AML-193 (cell line): ENCODE measurements around the gene OSBP2.
A peak's percentile ranks its signal among the peaks of the same experiment; 100 is the strongest.
"Not testable (repeated sequence)": the region's sequence is repeated elsewhere in the genome, so short reads cannot be mapped to it uniquely, and the experiment has no call there.

ENCODE experiments used
- DNase-seq, 2 experiments: peaks; one replicate each; lab custom pipeline; 2025; lab: John Stamatoyannopoulos, UW

The OSBP2 gene

DNA sequence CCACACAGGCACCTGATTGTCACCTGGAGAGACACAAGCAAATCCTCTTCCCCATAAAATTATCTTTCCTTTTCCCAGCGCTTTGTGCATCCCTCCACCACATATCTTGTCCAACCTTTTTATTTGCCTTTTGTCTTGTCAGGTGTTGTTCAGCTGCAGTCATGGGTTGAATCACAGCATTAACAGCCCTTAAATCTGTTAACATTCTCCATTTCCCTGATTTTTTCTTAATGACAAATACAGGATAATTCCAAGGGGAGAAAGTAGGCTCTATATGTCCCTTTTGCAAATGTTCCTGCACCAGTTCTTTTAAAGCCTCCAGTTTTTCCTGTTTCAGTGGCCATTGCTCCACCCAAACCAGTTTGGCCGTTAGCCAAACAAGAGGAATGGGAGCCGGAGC, 18.1 kb upstream of the OSBP2 start:
- not testable (repeated sequence) for DNase-seq

GRCh38 chr22:30679895-30680690, 14.6 kb upstream of the OSBP2 start:
- not testable (repeated sequence) for DNase-seq

DNA sequence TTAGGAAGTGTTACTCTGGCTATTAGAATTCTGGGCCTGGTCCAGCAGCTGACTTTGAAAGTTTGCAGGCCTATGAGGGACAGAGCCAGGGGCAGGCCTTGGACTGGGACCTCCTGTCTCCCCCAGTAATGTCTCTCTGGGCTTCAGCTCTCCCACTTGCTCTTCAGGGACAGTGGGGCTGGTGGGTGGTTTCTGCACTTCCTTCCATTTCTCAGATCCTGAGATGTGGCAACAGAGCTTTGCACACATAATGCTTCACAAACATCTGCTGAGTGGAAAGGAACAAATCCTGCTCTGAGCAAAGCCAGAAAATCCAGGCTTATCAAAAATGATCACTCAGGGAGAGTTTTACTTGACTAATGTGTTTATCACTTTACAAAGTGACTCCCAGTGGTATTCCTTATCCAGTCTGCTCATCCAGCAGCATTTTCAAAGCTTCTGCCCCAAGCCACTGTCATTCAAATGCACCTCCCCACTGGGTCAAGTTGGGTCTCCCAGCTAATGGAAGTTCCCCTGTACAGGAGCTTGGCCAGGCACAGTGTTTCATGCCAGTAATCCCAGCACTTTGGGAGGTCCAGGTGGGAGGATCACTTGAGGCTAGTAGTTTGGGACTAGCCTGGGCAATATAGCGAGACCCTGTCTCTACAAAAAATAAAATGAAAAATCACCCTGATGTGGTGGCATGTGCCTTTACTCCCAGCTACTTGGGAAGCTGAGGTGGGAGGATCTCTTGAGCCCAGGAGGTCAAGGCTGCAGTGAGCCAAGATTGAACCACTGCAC, 13.5 kb upstream of the OSBP2 start:
- no peak for DNase-seq

DNA sequence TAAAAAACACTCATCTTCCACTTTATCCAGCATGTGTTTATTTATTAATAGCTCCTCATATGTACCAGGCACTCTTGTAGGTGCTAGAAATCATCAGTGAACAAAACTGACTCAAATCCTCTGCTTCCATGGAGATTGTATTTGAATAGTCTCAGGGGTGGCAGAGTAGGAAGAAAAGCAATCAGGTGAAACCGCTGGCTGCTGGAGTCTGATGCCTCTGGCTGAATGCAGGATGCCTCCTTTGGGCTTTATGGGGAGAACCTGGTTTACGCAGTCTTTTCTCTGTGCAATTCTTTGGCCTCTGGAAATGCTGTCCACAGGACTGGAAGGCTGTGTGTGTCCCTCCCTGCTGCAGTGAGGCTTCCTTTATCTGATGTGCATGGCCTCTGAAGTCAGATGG, 12.8 kb upstream of the OSBP2 start:
- DNase-seq: no peak

DNA sequence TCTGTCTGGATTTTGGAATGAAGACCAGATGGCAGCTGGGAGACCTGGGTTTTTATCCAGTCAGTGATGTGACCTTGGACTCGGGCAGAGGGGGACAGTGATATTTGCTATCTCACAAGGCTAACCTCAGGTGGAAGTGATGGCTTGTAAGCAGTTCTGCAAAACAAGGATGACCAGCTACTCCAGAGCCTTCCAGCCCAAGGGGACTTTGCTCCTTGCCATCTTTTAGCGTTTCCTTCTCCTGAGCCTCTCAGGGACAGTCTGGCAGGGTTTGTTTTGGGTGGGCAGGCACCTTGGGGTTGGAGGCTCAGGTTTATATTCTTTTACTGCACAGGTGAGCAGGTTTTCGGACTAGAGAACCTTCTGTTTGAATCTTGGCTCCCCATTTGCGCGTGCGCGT, 9.5 kb upstream of the OSBP2 start:
- no peak for DNase-seq

DNA sequence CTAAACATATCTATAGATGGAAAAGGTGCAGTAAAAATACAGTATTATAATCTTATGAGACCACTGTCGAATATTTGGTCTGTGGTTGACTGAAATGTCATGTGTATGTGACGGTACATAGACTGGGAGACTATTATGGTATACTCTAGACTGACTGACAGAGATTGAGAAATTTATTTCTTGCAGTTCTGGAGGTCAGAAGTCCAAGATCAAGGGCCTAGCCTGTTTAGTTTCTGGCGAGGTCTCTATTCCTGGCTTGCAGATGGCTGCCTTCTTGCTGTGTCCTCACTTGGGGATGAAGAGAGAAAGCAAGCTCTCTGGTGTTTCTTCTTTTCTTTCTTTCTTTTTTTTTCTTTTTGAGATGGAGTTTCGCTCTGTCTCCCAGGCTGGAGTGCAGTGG, 7.3 kb upstream of the OSBP2 start:
- no peak for DNase-seq

DNA sequence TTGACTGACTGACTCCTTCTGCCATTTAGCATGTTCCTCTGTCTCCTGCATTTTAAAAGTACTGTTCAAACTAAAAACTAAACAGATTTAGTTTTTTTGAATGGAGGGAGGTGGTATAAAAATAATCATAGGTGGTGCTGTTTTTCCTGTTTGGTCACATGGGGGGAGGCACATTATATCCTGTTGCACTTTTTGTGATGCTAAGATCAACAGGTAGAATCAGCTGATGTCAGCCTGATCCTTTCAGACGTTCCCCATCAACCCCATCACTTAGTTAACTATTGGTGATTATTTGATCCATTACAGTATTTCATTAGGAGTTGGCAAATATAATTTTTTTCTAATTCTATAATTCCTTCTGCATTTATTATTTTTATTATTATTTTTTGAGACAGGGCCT, 5.1 kb upstream of the OSBP2 start:
- no peak for DNase-seq

- no peak for DNase-seq
These were observed 3.5 kb upstream of the OSBP2 start for GRCh38 chr22:30691204-30691603.

DNA sequence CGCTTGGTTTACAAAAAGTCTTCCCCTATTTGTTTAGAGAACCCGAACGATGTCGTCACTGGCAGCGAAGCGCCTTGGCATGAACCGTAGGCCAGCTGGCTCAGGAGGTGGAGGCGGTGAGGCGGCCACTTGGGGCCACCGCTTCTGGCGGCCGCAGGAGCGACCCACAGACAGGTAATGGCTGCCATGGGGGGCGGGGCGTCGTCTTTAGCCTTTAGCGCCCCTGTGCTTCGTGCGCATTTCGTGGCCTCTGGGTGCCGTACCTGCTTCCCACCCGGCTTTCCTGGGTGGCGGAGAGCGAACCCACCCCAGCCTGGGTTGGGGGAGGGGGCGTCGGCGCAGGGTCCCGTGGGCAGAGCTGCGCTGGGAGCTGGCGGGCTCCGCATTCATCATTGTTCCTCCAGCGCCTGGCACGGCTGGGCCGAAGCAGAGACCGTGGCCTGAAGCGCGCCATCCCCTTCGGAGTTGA, 469 bp upstream of the OSBP2 start:
- DNase-seq: peak; percentile 1 to 11

GRCh38 chr22:30695351-30695851, 727 bp downstream of the OSBP2 start:
- DNase-seq: no peak

DNA sequence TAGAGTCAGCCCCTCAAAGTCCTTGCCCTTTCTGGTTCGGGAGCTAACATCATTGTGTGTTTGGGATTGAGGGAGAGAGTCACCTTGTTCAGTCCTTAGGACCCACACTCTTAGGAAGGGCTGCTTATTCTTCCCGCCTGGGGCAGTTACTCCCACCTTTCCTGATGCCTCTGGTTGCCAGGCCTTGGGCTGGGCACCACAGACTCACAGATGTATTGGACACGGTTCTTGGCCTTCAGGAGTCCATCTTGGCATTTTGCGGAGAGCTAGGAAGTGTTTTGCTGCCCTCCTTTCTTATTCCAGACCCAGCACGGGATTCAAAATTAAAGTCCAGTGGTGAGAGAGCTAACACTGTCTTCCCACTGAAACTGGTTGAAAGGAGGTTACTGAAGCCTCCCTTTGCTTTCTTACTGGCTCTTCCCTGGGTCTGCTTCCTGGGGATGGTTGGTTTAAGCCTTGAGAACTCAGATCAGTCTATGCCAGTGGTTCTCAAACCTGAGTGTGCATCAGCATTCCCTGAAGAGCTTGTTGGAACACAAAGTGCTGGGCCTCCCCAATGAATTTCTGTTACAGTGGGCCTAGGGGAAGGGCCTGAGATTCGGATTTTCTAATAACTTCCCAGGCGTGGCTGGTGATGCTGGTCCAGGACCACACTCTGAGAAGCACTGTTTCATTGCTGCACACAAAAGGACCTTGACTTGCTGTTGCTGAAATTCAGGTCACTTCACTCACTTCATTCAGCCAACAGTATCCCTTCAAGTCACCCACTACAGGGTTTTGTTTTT, 1.4 kb downstream of the OSBP2 start:
- no peak for DNase-seq

DNA sequence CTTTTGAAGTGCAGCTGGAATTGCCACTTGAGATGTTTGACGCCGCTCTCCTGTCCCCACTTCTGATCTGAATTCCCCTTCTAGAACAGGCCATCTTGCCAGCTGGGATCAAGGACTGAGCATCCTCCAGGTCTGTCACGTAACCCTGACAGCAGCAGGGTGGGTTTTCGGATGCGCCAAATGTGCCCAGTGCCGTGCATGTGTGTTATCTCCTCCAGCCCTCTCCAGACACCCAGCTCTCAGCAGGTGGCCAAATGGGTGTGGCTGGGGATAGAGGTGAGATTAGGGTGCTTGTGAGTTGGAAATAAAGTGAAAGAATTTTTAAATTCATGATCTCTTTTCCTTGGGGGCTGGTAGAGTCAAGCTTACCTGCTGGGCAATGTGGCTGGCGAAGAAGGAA, 3.3 kb downstream of the OSBP2 start:
- DNase-seq: no peak

- DNase-seq: no peak
These were observed 7.2 kb downstream of the OSBP2 start for GRCh38 chr22:30701872-30702271.

GRCh38 chr22:30702856-30703255, 8.2 kb downstream of the OSBP2 start:
- DNase-seq: no peak

GRCh38 chr22:30704978-30705377, 10.3 kb downstream of the OSBP2 start:
- no peak for DNase-seq

DNA sequence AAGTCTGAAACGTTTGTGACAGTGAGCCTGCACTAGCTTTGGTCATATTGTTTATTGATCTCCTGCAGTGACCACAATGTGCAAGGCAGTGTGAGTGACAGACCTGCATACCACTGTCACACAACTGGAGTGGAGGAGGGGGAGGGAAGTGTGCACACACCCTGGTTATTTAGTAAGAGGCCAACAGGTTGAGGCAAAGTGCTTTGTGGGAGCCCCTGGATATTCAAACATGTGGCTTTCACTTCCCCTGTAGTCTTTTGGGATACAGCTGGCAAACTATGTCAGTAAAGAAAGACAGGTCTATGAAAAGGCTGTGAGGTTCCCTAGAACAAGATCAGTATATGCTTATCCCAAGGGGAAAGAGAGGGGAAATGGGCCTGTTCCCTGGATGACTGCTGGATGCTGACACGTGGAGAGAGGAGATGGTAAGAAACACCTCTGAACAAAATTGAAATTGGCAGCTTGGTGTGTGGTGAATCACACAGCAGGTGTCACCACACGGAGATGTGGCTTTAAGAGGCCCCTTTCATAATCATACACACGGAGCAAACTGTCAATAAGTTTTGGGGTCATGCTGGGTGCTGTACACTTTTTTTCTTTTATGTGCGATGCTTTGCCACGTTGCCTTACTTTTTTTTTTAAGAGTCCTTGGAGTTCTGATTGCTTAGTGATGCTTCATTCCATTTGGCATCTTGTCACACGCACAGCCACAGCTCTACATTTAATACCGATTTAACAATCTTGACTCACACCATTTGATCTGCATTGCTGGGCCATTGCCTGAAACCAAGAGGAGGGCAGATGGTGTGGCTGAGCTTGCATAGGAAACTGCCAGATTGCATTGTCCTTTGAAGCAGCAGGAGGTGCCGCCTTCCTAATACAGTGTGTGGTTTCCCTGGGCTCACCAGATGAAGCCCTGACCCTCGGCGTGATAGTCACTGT, 11.3 kb downstream of the OSBP2 start:
- no peak for DNase-seq

- DNase-seq: not testable (repeated sequence)
These were observed 15.3 kb downstream of the OSBP2 start for GRCh38 chr22:30709980-30710379.

DNA sequence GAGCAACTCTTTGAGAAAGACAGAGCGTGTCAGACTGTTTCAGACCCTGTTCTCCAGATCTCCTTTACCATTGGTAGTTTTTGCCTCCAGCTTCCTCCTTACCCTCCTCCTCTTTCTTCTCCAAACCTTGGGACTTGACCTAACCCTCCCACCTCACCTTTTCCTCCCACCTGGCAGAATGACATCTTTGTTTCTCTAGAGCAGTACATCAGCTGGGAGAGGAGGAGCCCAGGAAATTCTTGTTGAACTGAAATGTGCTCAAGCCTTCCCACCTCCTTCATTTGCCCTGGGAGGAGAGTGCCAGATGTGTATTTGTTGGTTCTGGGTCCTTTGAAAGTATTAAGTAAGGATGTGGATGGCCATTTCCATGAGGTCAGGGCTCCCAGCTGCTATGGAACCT, 17.4 kb downstream of the OSBP2 start:
- no peak for DNase-seq

- no peak for DNase-seq
These were observed 19.4 kb downstream of the OSBP2 start for GRCh38 chr22:30714062-30714461.

DNA sequence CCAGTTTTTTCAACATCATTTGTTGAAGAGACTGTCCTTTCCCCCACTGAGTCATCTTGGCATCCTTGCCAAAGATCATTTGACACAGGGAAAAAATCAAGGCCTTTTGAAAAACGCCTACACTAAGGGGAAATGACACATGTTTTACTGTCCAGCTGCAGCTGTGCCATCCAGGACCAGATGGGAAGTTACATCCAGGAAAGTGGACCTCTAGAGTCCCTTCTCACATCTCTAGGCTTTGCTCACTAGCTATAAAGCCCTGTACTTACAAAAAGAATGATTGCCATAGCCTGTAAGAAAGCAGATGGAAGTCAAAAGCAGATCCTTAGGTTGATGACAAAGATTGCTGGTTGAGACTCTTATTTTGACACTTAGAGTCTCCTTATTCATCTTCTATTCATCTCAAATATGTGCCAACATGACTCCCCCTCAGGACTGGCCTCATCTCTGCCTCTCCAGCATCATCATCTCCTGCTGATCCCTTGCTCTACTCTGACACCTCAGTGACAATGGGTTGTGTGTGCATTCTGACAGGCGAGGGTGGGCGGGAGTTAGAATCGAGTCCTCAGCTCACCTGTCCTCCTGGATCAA, 22.8 kb downstream of the OSBP2 start:
- DNase-seq: no peak

- no peak for DNase-seq
These were observed 23.3 kb downstream of the OSBP2 start for GRCh38 chr22:30717952-30718351.
